GM19099 (cell line): ENCODE measurements around the gene CLASRP.
A peak's percentile ranks its signal among the peaks of the same experiment; 100 is the strongest.

Experiments
- POLR2A ChIP-seq: IDR thresholded peaks from 3 replicates; pipeline ENCODE4 v1.6.1; 2011; ENCODE audit warnings: low read depth; ENCODE audit not compliant: insufficient read length; ENCODE audit errors: extremely low read depth

Gene CLASRP

DNA sequence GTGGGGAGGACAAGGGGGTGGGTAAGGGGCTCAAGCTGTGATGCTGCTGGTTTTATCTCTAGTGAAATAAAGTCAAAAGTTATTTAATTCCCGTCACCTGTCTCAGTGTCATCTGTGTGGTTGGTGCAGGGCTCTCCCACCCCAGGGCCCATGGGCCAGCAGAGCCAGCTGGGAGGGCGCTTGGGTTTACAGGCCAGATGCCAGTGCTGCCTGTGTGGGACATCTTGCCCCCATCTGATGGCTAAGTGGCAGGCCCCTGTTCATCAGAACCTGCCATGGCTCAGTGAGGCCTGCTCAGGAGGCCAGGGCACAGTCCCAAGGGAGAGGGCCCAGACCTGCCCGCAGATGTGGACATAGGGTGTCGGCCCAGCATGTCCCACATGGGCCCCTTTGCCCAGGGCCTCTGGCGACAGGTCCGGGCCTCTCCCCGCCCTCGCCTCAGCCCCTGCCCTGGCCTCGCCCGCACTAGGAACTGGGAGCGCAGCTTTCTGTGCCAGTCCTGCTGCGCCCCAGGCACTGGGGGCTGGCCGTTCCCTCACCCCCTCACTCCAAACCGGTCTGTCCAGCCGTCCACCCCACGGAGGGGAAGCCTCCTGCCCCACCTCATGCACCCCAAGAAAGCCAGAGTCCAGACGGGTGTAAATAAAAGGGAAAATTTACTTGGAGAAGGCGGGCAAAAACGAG lies 32.2 kb downstream of the CLASRP start:
- no peak for TF ChIP-seq POLR2A

DNA sequence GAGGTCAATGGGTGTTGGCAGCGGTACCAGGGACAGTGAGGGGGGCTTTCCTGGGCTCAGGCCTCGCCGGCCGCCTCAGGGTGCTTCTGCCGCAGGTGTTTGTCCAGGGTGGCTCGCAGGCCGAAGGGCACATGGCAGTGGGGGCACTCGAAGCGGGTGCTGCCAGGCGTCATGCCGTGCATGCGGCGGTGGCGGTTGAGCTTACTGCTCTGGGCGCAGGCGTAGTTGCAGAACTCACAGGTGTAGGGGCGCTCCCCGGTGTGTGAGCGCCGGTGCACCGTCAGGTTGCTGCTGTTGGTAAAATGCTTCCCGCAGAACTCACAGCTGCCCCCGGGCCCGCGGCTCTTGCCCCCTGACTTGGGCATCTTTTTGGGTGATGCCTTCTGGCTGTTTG lies 32.7 kb downstream of the CLASRP start:
- TF ChIP-seq POLR2A = no peak

DNA sequence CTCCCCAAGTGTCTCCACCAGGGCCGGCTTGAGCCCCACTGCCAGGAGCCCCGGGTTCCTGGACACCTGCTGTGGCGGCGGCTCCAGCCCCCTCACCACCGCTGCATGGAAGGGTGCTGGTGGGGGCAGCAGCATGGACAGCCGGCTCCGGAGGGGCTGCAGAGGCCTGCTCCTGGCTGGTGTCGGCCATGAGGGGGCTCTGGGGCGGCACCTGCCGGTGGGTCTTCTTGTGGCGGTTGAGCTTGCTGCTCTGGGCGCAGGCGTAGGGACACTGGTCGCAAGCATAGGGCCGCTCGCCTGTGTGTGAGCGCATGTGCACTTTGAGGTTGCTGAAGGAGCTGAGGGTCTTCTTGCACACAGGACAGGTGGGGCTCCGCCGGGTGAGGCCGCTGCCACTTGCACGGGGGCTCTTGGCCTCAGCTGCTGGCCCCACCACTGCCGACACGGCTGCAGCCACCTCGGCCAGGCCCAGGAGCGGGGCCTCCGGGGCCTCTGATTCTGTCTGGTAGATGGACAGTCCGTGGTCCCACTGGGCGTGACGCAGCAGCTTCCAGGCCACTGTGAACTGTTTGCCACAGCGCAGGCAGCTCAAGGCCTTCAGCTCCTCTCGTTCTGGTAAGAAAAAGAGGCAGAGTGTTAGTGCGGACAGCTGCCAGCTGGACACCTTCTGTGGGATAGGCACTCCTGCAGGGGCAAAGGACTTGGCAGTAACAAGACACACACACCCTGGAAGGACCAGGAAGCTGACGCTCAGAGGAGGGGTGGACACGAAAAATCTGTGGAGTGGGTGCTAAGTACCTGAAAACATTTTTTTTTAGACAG lies 33.3 kb downstream of the CLASRP start:
- TF ChIP-seq POLR2A = no peak

DNA sequence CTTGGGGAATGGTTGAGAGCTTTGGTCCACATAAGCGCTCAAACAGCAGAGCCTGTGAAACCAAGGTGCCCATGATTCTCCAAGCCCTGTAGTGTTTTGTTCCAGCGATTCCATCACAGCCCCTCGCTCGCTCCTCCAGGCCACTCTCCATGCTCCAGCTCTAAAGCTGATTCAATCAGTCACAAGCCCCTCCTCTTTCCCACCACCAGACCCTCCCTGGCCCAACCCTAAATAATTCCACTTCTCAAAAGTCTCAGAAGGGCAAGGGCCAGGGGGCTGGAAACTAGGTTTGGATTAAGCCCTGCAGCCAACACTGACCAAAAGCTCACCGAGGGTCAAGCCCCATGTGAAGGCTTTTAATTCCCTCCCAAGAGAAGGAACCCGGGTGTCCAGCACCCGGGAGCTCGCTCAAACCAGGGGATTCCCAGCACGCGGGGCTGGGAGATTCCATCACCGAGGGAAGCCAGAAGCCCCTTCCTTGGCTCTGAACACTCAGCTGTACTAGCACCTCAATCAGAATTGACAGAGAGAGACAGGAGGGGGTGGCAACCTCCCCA lies 36.0 kb downstream of the CLASRP start:
- TF ChIP-seq POLR2A = no peak

DNA sequence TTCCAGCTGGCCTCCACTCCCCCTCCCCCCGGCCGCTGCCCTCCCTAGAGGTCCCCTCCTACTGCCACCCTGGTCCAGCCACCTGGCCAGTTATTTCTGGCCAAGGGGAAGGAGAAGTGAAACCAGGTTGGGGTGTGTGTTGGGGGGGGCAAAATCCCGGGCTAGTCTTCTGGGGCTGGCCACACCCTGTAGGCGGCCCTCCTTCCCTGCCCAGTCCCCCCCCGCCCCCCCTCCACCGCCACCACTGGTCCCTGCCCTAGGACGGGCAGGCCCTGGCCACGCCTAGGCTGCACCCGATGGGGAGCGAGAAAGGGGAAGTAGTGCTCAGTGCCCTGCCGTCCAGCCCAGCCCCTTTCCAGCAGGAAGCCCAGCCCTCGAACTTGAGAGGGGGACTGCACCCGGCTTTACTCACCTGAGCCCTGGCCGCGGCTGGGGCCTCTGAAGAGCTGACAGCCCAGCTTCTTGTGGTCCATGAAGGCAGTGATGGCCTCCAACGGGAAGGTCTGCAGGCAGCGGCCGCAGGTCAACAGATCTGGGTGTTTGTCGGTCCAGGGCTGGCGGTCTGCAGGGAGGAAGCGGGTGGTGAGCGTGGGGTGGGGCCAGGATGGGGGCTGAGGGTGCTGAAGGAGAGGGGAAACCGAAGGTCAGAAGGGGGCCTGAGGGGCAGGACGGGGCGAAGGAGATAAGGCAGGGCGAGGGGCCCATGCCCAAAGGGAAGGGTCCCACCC lies 36.6 kb downstream of the CLASRP start:
- peak; percentile 72 for TF ChIP-seq POLR2A

DNA sequence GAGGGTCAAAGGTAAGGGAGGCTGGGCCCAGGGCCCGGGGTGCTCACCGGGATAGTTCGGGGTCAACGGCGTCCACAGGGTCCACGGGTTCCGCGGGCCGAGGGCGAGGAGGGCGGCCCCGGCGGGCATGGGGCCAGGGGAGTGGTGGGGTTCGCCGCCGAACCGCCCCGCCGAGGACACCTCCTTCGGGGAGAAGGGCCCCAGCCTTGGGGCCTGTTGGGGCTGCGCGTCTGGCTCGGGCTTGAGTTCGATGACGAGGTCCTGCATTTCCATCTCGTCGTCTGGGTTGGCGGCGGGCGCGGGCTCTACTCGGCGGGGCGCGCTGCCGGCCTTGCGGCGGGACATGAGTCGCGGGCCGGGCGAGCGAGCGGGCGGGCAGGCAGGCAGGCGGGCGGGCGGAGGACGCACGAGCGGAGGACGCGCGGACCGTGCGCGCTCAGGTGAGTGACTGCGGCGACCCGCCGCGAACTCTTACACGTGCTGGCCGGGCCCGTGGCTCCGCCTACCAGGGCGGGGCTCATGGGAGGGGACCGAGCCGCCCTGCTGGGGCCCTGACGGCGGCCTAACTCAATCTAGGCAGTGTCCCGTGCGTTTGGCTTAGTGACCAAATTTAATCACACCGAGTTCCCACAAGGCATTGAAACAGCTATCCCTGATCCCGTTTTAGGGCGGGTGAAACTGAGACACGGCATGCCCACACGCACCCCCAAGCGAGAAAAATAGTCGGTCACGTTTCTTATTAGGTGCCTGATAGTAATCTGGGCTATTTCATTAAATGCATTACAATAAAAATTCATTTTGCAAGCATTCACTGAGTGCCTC lies 37.4 kb downstream of the CLASRP start, which contains the start of gene ZNF296:
TSS of gene ZNF296 (minus strand) at position 450 of the 822 bp plus-strand sequence. CDS start at position 345, 105 bp downstream.
- peak; percentile 92 for TF ChIP-seq POLR2A

DNA sequence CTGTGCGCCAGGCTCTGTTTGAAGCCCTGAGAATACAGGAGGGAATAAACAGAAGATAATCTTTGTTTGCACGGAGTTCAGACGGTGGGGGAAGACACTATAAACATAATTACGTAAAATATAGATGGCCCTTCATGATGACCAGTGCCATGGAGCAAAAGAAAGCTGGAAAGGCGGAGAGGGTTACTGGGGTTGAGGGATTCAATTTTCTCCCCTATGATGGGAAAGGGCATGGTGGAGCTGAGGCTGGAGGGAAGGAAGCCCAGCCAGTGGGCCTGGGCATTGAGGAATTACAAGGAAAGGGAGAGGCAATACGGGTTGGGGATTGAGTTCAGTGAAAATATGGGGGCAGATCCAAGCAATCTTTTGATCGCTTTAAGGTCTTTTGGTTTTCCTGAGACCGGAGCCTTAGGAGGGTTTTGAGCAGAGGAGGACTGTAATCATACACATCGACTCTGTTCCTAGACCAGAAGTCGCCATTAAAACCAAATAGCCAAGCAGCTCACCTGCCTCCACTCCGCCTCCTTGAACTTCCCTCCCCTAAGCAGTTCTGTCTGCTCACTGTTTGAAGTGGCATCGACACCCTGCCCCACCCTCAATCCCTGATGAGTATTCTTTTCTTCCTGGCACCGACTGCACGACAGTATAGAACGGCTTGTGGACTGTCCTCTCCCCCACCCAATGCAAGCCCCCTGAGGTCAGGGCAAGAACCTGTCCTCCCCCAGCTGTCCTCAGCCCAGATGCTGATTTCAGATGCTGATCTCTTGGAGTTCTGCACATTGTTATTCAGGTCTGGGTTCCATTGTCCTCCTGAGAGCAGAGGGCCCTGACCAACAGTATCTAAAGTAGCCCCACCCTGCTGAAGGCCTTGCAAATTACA lies 38.2 kb downstream of the CLASRP start:
- TF ChIP-seq POLR2A = no peak

DNA sequence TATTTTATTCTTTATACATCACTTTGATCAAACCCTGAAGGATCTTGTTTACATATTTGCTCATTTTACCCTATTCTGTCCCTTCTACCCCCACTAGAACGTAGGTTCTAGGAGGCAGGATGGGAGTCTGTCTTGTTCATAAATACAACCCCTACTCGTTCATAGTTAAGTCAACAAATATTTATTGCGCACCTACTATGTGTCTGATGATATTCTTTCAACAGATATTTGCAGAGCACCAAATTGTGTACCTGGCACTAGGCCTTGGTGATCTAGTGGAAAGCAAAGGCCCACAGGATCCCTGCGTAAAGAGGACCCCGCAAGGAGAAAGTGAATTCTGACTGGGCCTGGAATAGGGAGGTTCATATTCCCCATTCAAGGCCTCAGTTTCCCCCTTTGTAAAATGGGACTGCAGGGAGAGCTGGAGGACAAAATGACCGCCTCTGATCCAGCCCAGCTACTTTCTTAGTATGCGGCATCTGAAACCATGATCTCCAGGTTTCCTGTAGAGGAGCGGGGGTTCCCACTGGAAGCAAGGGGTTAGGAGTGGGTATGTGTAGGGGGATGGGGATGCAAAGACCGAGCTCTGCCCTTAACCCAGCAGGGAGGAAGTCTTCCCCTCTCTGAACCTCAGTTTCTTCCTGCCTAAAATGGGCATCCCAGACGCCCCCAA lies 39.7 kb downstream of the CLASRP start:
- TF ChIP-seq POLR2A = no peak

DNA sequence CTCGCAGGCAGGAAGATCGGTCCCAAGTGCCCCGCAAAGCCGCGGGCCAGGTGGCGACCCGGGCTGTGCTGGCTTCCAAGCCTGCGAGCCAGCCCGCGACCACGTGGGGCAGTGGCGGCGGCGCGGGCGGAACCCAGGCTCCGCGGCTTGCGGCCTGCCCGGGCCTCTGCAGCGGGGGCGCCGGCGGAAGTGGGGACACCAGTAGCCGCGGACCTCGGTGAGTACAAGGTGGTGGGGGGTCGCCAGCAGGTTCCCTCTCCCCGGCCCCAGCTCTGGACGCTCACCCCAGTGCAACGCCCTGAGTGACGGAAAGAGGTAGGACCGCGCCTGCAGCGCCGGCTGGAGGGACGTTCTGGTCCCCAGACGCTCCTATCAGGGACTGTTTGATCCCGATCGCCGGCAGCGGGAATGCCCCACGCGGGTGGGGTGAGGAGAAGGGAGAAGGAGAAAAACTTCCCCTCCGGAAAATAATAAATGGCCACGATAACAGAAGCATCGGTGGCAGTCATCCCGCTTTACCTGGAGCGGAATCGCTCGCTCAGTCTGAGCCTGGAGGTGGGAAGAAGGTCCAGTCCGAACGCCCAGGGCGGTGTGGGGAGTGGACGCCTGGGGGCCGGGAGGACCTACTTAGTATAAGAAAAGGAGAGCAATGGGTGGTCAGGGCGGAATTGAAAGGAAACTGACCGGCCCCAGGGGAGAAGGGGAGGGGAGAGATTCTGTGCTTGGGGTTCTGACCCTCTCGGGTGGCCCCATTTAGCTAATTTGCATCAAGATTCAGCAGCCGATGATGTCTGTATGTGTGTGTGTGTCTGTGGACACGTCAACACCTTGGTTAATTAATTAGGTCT lies 40.4 kb downstream of the CLASRP start, which contains the start of gene GEMIN7:
TSS of gene GEMIN7 (plus strand) at position 198 of the 848 bp plus-strand sequence. CDS start 10,855 bp downstream, outside the sequence.
- peak; percentile 71 for TF ChIP-seq POLR2A

DNA sequence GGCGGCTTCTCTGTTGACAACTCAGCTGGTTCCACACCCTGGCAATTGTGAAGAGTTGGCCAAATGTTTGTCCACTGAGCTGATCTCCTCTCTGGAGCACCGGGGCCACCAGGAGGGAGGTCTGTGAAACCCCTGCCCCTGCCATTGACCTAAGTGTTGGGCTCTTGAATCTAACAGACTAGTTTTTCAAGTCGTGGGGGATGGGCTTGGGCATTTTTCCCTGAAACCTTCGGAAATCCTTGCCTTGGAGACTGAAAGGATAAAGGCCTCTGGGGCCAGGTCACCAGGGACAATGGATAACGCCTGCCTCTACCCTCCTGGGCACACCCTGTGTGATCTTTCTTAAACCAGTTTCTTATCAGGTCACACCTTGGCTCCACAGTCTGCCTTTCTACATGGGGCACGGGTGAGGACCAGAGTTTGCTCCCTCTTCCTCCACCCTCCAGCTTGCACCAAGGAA lies 41.1 kb downstream of the CLASRP start:
- TF ChIP-seq POLR2A = no peak

DNA sequence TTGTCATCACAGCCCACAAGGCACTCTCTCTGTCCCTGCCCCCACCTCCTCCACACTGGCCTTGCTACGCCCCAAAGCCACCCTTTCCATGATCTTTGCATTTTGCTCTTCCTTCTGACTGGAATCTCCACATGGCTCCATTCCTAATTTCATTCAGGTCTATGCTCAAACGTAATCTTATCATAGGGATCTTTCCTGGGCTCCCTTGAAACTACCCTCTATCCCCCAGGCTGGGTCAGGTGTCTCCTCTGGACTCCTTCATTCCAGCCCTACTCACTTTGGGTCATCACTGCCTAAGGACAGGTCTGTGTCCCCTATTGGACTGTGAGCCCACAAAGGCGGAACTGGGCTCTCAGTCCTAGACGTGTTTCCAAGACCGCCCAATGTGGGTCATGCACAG lies 43.3 kb downstream of the CLASRP start:
- TF ChIP-seq POLR2A = no peak

DNA sequence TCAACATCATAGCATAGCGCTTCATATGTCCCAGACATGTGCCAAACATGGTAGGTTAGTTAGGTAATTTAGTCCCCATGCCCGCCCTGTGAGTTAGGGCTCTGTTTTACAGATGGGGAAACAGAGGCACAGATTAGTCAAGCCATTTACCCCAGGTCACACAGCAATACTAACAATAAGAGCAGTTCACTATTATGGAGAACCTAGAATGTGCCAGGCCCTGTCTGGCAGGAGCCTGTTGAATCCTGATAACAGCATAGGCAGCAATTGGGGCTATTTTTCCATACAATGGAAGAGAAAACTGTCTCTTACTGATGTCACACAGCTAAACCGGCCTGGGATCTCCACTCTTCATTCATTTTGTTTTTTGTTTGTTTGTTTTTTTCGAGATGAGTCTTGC lies 47.6 kb downstream of the CLASRP start:
- TF ChIP-seq POLR2A = no peak

DNA sequence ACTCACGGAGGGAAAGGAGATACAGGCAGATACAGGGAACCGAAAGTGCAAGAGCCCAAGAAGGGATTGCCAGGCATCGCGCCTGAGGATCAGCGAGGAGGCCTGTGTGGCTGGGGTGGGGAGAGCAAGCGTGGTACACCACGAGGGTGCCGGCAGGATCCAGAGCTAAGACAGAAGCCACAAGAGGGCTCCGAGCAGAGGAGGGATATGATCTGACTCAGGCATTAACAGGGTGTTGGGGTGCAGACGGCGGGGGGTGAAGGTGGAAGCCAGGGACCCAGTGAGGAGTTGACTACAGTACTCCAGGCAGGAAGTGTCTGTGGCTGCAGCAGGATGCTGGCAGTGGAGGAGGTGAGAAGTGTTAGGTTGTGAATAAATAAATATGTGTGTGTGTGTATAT lies 48.7 kb downstream of the CLASRP start:
- no peak for TF ChIP-seq POLR2A
